Suprapubic skin (tissue), 4 donors: Measurements from ENCODE around the gene PCDHB14.

Experiments used
- EP300 ChIP-seq: sonication (generic); formaldehyde crosslinking; IDR thresholded peaks from one replicate; pipeline ENCODE4 v1.6.1; 2017; ENCODE audit warnings: antibody characterized with exemption
- POLR2A ChIP-seq, 2 donors: fragments of 450-650 bp; IDR thresholded peaks; one replicate each; pipeline ENCODE4 v1.6.1; 2017; ENCODE audit warnings: antibody characterized with exemption in 2 of 2, mild to moderate bottlenecking in 2 of 2, moderate library complexity in 2 of 2
- POLR2AphosphoS5 ChIP-seq, 3 donors: sonication (generic); formaldehyde crosslinking; IDR thresholded peaks; one replicate each; pipeline ENCODE4 v1.6.1; 2017; ENCODE audit warnings: antibody characterized with exemption in 3 of 3
- TF ChIP-seq, protein P1 (sequence below), 2 donors: fragments of 200-600 bp in 1 of 2; fragments of 450-650 bp in 1 of 2; sonication (generic) in 1 of 2; IDR thresholded peaks; one replicate each; pipeline ENCODE4 v1.5.1; 2016 to 2019; ENCODE audit warnings: antibody characterized with exemption in 2 of 2, mild to moderate bottlenecking in 1 of 2, moderate library complexity in 1 of 2

DNA sequence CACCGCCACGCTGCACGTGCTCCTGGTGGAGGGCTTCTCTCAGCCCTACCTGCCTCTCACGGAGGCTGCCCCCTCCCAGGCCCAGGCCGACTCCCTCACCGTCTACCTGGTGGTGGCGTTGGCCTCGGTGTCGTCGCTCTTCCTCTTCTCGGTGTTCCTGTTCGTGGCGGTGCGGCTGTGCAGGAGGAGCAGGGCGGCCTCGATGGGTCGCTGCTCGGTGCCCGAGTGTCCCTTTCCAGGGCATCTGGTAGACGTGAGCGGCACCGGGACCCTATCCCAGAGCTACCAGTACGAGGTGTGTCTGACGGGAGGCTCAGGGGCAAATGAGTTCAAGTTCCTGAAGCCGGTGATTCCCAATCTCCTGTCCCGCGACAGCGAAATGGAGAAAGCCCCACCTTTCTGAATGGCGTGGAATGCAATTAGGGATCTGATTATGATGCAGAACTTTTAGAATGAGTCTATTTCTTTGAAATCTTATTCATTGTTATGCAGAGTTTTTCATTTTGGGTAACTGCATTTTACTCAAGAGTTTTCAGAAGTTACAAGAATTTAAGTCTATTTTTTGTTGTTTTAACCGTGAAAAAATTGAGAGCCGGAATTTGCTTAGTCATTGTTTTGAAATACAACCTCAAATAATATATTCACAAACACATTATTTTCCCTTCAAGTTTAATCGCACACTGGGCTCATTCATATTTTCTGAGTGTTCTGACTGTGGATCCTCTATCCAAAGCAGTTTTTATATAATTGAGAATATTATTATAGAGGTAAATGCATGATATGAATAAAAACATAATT is 13.6 kb downstream of the PCDHB14 start:
- TF ChIP-seq, protein P1, sequence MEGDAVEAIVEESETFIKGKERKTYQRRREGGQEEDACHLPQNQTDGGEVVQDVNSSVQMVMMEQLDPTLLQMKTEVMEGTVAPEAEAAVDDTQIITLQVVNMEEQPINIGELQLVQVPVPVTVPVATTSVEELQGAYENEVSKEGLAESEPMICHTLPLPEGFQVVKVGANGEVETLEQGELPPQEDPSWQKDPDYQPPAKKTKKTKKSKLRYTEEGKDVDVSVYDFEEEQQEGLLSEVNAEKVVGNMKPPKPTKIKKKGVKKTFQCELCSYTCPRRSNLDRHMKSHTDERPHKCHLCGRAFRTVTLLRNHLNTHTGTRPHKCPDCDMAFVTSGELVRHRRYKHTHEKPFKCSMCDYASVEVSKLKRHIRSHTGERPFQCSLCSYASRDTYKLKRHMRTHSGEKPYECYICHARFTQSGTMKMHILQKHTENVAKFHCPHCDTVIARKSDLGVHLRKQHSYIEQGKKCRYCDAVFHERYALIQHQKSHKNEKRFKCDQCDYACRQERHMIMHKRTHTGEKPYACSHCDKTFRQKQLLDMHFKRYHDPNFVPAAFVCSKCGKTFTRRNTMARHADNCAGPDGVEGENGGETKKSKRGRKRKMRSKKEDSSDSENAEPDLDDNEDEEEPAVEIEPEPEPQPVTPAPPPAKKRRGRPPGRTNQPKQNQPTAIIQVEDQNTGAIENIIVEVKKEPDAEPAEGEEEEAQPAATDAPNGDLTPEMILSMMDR (IDR thresholded peaks at IDR 0.05): no peak
- TF ChIP-seq POLR2AphosphoS5 (IDR thresholded peaks at IDR 0.05): no peak
- no peak for TF ChIP-seq POLR2A (IDR thresholded peaks at IDR 0.05)
- no peak for TF ChIP-seq EP300
